Activated CD8-positive, alpha-beta T cell treated with anti-CD3 and anti-CD28 coated beads for 36 hours (primary cell): ENCODE data around the gene ZNF385C. TPM values are rescaled to one million over a fixed set of nuclear protein-coding genes. Genes with fewer than 3 reads are reported as not detected.

Experiments
- ATAC-seq: fragments of 200-7000 bp; cut with Tn5 transposase; one replicate; pipeline ENCODE4 v1.10.0; 2021; ENCODE audit warnings: mild to moderate bottlenecking, moderate library complexity
- CTCF ChIA-PET: fragments of 350-600 bp; sonication (Branson Sonifier 250); formaldehyde crosslinking; loops from one replicate; lab custom pipeline; 2021; ENCODE audit warnings: antibody characterized with exemption; lab: Charles Lee
- POLR2A ChIA-PET: fragments of 350-600 bp; sonication (Branson Sonifier 250); formaldehyde crosslinking; loops from one replicate; lab custom pipeline; 2021; ENCODE audit warnings: antibody characterized with exemption; lab: Charles Lee
- DNase-seq: peaks from one replicate; pipeline ENCODE4 v3.0.0-alpha.2; 2020
- H3K27ac Mint-ChIP-seq: one replicate; pipeline ENCODE4 v1.8.0; 2021; ENCODE audit warnings: mild to moderate bottlenecking, mixed read lengths
- H3K27me3 Mint-ChIP-seq: one replicate; pipeline ENCODE4 v1.8.0; 2021; ENCODE audit warnings: mixed read lengths
- H3K36me3 Mint-ChIP-seq: one replicate; pipeline ENCODE4 v1.8.0; 2021; ENCODE audit warnings: low read depth, mixed read lengths
- H3K4me1 Mint-ChIP-seq: one replicate; pipeline ENCODE4 v1.8.0; 2021; ENCODE audit warnings: low read depth, mixed read lengths
- H3K4me3 Mint-ChIP-seq: one replicate; pipeline ENCODE4 v1.8.0; 2021; ENCODE audit warnings: mild to moderate bottlenecking, moderate library complexity, mixed read lengths
- H3K9me3 Mint-ChIP-seq: one replicate; pipeline ENCODE4 v1.8.0; 2021; ENCODE audit warnings: mixed read lengths
- intact Hi-C: fragments of 100-400 bp; cut with micrococcal nuclease; formaldehyde crosslinking; loops from one replicate; pipeline ENCODE4 v1.10.0; 2022
- total RNA-seq, 2 experiments: library from RNA; stranded (reverse); gene quantifications; one replicate each; pipeline ENCODE4 v1.2.3, GENCODE V29; 2021
- TF ChIP-seq, protein P1 (sequence below): fragments of 200-600 bp; IDR thresholded peaks from one replicate; pipeline ENCODE4 v1.8.0; 2022; ENCODE audit warnings: antibody characterized with exemption, mild to moderate bottlenecking

Gene ZNF385C
- total RNA-seq, 2 experiments from 2014 or later, result 1.3 TPM

DNA sequence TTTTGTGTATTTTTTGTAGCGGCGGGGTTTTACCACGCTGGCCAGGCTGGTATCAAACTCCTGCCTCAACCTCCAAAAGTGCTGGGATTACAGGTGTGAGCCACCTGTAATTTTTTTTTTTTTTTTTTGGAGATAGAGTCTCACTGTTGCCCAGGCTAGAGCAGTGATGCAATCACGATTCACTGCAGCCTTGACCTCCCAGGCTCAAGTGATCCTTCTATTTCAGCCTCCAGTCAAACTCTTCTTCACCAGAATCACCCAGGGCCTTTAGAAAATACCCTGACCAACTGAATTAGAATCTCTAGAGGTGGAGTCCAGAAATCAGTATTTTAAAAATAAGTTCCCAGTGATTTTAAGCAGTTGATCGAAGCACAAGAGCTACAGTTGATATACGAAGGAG lies 36.9 kb upstream of the ZNF385C start:
- H3K36me3 Mint-ChIP-seq, result peaks cover 13% of the 10 kb centered on the region
- peak overlapping the region; percentile 28 for H3K27ac Mint-ChIP-seq
- H3K4me1 Mint-ChIP-seq, result peaks cover 58% of the 10 kb centered on the region
- no peak for DNase-seq
- ChIA-PET CTCF (interaction anchor here (0.9 to 1.6 kb wide), 4 partner anchors 16 to 34 kb away, joined by 3 to 5 read pairs (median 4); no protein-coding TSS in a partner anchor), POLR2A (interaction anchor here (1.0 to 1.7 kb wide), 2 partner anchors 17 to 169 kb away, joined by 3 to 4 read pairs; no protein-coding TSS in a partner anchor)
- no peak for ATAC-seq
- no peaks in the 10 kb centered on the region for H3K27me3 Mint-ChIP-seq
- TF ChIP-seq, protein P1, sequence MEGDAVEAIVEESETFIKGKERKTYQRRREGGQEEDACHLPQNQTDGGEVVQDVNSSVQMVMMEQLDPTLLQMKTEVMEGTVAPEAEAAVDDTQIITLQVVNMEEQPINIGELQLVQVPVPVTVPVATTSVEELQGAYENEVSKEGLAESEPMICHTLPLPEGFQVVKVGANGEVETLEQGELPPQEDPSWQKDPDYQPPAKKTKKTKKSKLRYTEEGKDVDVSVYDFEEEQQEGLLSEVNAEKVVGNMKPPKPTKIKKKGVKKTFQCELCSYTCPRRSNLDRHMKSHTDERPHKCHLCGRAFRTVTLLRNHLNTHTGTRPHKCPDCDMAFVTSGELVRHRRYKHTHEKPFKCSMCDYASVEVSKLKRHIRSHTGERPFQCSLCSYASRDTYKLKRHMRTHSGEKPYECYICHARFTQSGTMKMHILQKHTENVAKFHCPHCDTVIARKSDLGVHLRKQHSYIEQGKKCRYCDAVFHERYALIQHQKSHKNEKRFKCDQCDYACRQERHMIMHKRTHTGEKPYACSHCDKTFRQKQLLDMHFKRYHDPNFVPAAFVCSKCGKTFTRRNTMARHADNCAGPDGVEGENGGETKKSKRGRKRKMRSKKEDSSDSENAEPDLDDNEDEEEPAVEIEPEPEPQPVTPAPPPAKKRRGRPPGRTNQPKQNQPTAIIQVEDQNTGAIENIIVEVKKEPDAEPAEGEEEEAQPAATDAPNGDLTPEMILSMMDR, result no peak
- no peaks in the 10 kb centered on the region for H3K9me3 Mint-ChIP-seq
- no peak overlapping the region for H3K4me3 Mint-ChIP-seq
- intact Hi-C loops, result no loop called here

DNA sequence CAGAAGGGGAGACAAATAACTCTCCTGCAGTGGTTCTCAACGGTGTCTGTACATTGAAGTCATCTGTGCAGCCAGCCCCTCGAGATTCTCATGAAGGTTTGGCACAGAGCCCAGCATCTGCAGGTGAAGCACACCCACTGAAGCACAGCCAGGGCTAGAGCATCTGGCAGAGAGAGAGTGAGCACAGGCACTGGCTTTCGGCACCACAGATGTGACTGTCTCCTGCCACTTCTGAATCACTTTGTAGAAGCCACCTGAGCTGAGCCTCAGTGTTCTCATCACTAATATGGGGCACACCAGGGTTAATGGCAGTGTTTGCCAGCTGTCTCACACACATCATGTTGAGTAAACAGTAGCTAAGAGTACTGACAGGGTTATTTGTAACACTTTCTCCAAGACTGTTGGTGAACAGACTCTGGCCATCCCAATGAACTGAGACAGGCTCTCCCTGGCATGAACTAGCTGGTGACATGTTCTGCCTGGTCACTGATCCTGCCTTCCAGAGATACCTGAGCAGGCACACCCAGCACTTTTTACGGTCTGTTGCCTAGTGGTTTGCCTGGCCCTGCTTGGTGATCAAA lies 35.3 kb upstream of the ZNF385C start:
- DNase-seq, result peak; percentile 61
- ChIA-PET POLR2A (interaction anchor here (0.7 to 5.6 kb wide), 3 partner anchors 9 to 100 kb away, joined by 3 to 24 read pairs (median 3); partner anchors contain the start of genes HSPB9 and KAT2A), CTCF (interaction anchor here (0.8 to 1.9 kb wide), 5 partner anchors 12 to 270 kb away, joined by 3 to 4 read pairs (median 3); partner anchors contain the start of gene KAT2A)
- peaks cover 15% of the 10 kb centered on the region for H3K36me3 Mint-ChIP-seq
- intact Hi-C loops, result no loop called here
- H3K9me3 Mint-ChIP-seq, result no peaks in the 10 kb centered on the region
- H3K27ac Mint-ChIP-seq, result peak overlapping the region; percentile 43
- peak; percentile 75 for ATAC-seq
- TF ChIP-seq, protein P1, result no peak
- H3K4me3 Mint-ChIP-seq, result no peak overlapping the region
- H3K27me3 Mint-ChIP-seq, result no peaks in the 10 kb centered on the region
- peaks cover 55% of the 10 kb centered on the region for H3K4me1 Mint-ChIP-seq

DNA sequence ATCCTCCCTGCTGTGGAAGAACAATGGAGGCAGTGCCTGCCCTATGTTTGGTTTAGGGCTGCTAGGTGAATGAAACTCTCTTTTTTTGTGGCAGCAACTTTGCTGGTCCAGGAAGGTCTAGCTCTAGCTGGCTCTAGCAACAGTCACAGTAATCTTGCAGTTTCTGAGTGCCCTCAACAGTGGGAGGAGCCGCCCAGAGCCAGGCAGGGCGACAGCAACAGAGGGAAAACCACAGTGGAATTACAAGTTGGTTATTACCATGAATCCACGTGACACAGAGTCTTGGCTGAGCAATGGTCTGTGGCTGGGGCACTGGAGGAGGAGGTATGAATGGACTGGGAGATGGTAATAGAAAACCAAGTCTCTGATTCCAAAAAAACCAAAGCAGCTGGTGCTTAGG lies 34.7 kb upstream of the ZNF385C start:
- Mint-ChIP-seq H3K27ac (peak overlapping the region; percentile 43), H3K4me3 (no peak overlapping the region), H3K4me1 (peaks cover 59% of the 10 kb centered on the region), H3K36me3 (peaks cover 21% of the 10 kb centered on the region), H3K27me3 (no peaks in the 10 kb centered on the region), H3K9me3 (no peaks in the 10 kb centered on the region)
- intact Hi-C loops, result no loop called here
- POLR2A ChIA-PET, result interaction anchor here (1.1 to 5.6 kb wide), 2 partner anchors 11 to 136 kb away, joined by 3 to 24 read pairs; partner anchors contain the start of genes HSPB9 and KAT2A
- ATAC-seq (peak; percentile 62), DNase-seq (peak; percentile 47)
- CTCF ChIA-PET, result interaction anchor here (0.9 to 2.5 kb wide), 3 partner anchors 14 to 270 kb away, joined by 3 to 7 read pairs (median 4); no protein-coding TSS in a partner anchor
- TF ChIP-seq, protein P1, result no peak

DNA sequence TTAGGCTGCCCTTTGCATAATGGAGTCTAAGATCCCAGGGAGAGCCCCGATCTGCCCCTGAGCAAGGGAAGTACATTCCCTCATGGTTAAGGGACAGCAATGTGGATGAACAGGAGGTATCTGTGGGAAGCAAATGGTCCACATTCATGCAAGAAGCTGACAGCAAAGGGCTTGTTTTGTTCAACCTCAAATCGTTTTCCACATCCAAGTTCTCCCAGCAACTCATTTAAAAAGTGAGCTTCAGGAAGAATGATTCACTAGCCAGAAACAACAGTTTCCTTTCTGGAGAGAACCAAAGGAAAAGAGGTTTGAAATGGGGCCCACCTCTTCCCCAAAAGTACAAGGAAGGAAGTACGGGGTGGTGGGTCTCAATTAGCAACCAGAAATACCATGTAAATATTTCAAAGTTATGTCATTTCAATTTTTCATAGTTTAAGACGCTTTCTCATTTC lies 33.7 kb upstream of the ZNF385C start:
- CTCF ChIA-PET, result interaction anchor here (0.8 to 2.5 kb wide), 4 partner anchors 13 to 386 kb away, joined by 3 to 7 read pairs (median 4); no protein-coding TSS in a partner anchor
- peak overlapping the region; percentile 43 for H3K27ac Mint-ChIP-seq
- no peaks in the 10 kb centered on the region for H3K9me3 Mint-ChIP-seq
- TF ChIP-seq, protein P1, result no peak
- no peaks in the 10 kb centered on the region for H3K27me3 Mint-ChIP-seq
- H3K4me1 Mint-ChIP-seq, result peaks cover 59% of the 10 kb centered on the region
- intact Hi-C loops, result no loop called here
- no peak for ATAC-seq
- no peak overlapping the region for H3K4me3 Mint-ChIP-seq
- H3K36me3 Mint-ChIP-seq, result peaks cover 25% of the 10 kb centered on the region
- POLR2A ChIA-PET, result interaction anchor here (1.1 to 5.6 kb wide), 2 partner anchors 10 to 137 kb away, joined by 3 to 24 read pairs; partner anchors contain the start of genes HSPB9 and KAT2A
- no peak for DNase-seq
